ENCODE results near the gene IL32. TPM values are rescaled to one million over a fixed set of nuclear protein-coding genes. Genes with fewer than 3 reads are reported as not detected.

The IL32 gene
- polyA plus RNA-seq, 2 of the 4 experiments (the other 2 are of a cell fraction), result 8.9 to 20.2 TPM

- ATAC-seq, result no peak
- CTCF ChIA-PET, result interaction anchor here (1.0 to 11.8 kb wide), 6 partner anchors 9 to 89 kb away, joined by 3 to 178 read pairs (median 8); no protein-coding TSS in a partner anchor
Measured at GRCh38 chr16:3042376-3042775, 23.1 kb upstream of the IL32 start.

GRCh38 chr16:3044708-3045107, 20.7 kb upstream of the IL32 start:
- H3K4me2 ChIP-seq, result peak overlapping the region; percentile 100; the same call in 1 of the 3 replicates
- ChIA-PET CTCF (interaction anchor here (0.5 to 11.8 kb wide), 5 partner anchors 14 to 663 kb away, joined by 3 to 178 read pairs (median 8); no protein-coding TSS in a partner anchor), POLR2A (no interaction called here)
- TF ChIP-seq FOSL2 (IDR thresholded peaks at IDR 0.05) (no peak), FOSL2 (CRISPR knock-in tag; IDR thresholded peaks at IDR 0.05) (no peak), JUN (IDR thresholded peaks at IDR 0.05) (no peak), ZFP36 (IDR thresholded peaks at IDR 0.05; ENCODE audit: borderline replicate concordance, partially characterized antibody) (no peak), HOXB5 (CRISPR knock-in tag; IDR thresholded peaks at IDR 0.05) (no peak), SMC3 (IDR thresholded peaks at IDR 0.05) (no peak), POLR2A (IDR thresholded peaks at IDR 0.05; ENCODE audit: low read length) (no peak), ATOH8 (CRISPR knock-in tag; IDR thresholded peaks at IDR 0.05; ENCODE audit: low read depth) (no peak), SREBF2 (IDR thresholded peaks at IDR 0.05) (no peak), HEYL (CRISPR knock-in tag; IDR thresholded peaks at IDR 0.05) (no peak), EP300 (IDR thresholded peaks at IDR 0.05) (no peak), NR3C1 (IDR thresholded peaks at IDR 0.05) (no peak), NFE2L2 (conservative IDR thresholded peaks at IDR 0.05; ENCODE audit: low read length) (no peak), BHLHE40 (IDR thresholded peaks at IDR 0.05; ENCODE audit: low read depth, low read length) (no peak), PHF8 (IDR thresholded peaks at IDR 0.05; ENCODE audit: borderline replicate concordance, low read depth) (no peak), JUNB (IDR thresholded peaks at IDR 0.05) (no peak), RNF2 (IDR thresholded peaks at IDR 0.05; ENCODE audit: borderline replicate concordance, low read depth) (no peak), MAZ (IDR thresholded peaks at IDR 0.05; ENCODE audit: borderline replicate concordance, low read depth, low read length) (no peak), HES2 (IDR thresholded peaks at IDR 0.05) (no peak), ESRRA (IDR thresholded peaks at IDR 0.05; ENCODE audit: borderline replicate concordance, low read length) (no peak), HOXA7 (CRISPR knock-in tag; IDR thresholded peaks at IDR 0.05) (no peak)
- no peak overlapping the region for H3K4me3 ChIP-seq
- WGBS (ENCODE audit: missing lambda C conversion rate), result 92% methylated on average over 6 of the region's 6 CpGs
- no peaks in the 10 kb centered on the region for H3K9me3 ChIP-seq
- H3K27ac ChIP-seq, result no peak overlapping the region
- H3K4me1 ChIP-seq, result peaks cover 3% of the 10 kb centered on the region; the same call in 1 of the 3 replicates
- FAIRE-seq (no peak), DNase-seq (ENCODE audit: low read depth in 1 of 2, low spot score in 1 of 2) (no peak), ATAC-seq (no peak)

More at GRCh38 chr16:3042376-3042775, 23.1 kb upstream of the IL32 start:
- Histone ChIP-seq H3K4me3 (no peak overlapping the region), H3K4me1 (peaks cover 3% of the 10 kb centered on the region; the same call in 1 of the 3 replicates), H3K4me2 (no peak overlapping the region), H3K27ac (no peak overlapping the region), H3K9me3 (no peaks in the 10 kb centered on the region)
- WGBS (ENCODE audit: missing lambda C conversion rate), result 63% methylated on average over 3 of the region's 3 CpGs
- POLR2A ChIA-PET, result interaction anchor here (0.6 to 0.7 kb wide), 2 partner anchors 19 to 64 kb away, joined by 3 to 4 read pairs; no protein-coding TSS in a partner anchor
- FAIRE-seq (no peak), DNase-seq (ENCODE audit: low read depth in 1 of 2, low spot score in 1 of 2) (no peak)
- no peak for TF ChIP-seq KDM5A (IDR thresholded peaks at IDR 0.05)
- no peak for TF ChIP-seq REST (IDR thresholded peaks at IDR 0.05)
- TF ChIP-seq ZC3H11A (IDR thresholded peaks at IDR 0.05), result no peak
- TF ChIP-seq CEBPB (IDR thresholded peaks at IDR 0.05), result no peak
- no peak for TF ChIP-seq MAX (IDR thresholded peaks at IDR 0.05)

Data from A549 (cell line).